SK-N-SH treated with all-trans-retinoic acid at 6 μM for 48 hours (cell line): Measurements from ENCODE around the gene ASTN2.

Experiments
- ATAC-seq: fragments of 200-7000 bp; cut with Tn5 transposase; 3 replicates; pipeline ENCODE4 v1.9.1; 2020; ENCODE audit warnings: mild to moderate bottlenecking, moderate library complexity
- ARNTL ChIP-seq: fragments of 450-650 bp; formaldehyde crosslinking; IDR thresholded peaks from 2 replicates; pipeline ENCODE4 v1.5.0; 2020; ENCODE audit warnings: low read depth, mild to moderate bottlenecking, moderate library complexity, borderline replicate concordance
- BACH2 ChIP-seq: fragments of 250-450 bp; sonication (Bioruptor Pico); IDR thresholded peaks from 2 replicates; pipeline ENCODE4 v1.9.0; 2021; ENCODE audit warnings: mild to moderate bottlenecking, borderline replicate concordance
- CSDC2 ChIP-seq: fragments of 250-450 bp; sonication (Bioruptor Pico); IDR thresholded peaks from 2 replicates; pipeline ENCODE4 v1.5.0; 2020; ENCODE audit warnings: mild to moderate bottlenecking, moderate library complexity
- ESRRG ChIP-seq: fragments of 250-450 bp; sonication (Bioruptor Pico); IDR thresholded peaks from 2 replicates; pipeline ENCODE4 v1.6.1; 2021; ENCODE audit warnings: mild to moderate bottlenecking
- GLIS3 ChIP-seq: fragments of 250-450 bp; sonication (Bioruptor Pico); IDR thresholded peaks from 2 replicates; pipeline ENCODE4 v1.5.0; 2020; ENCODE audit warnings: mild to moderate bottlenecking, moderate library complexity
- OSR1 ChIP-seq: fragments of 250-450 bp; sonication (Bioruptor Pico); IDR thresholded peaks from 2 replicates; pipeline ENCODE4 v1.8.0; 2022; ENCODE audit warnings: moderate library complexity, mild to moderate bottlenecking, inconsistent platforms
- RARB ChIP-seq: fragments of 250-450 bp; sonication (Bioruptor Pico); IDR thresholded peaks from 2 replicates; pipeline ENCODE4 v1.8.0; 2021; ENCODE audit warnings: mild to moderate bottlenecking, moderate library complexity
- TCF4 ChIP-seq: fragments of 250-450 bp; sonication (Bioruptor Pico); IDR thresholded peaks from 2 replicates; pipeline ENCODE4 v1.8.0; 2021; ENCODE audit warnings: mild to moderate bottlenecking, moderate library complexity, borderline replicate concordance
- TOX ChIP-seq: fragments of 250-450 bp; sonication (Bioruptor Pico); IDR thresholded peaks from 2 replicates; pipeline ENCODE4 v1.8.0; 2021; ENCODE audit warnings: mild to moderate bottlenecking, moderate library complexity, borderline replicate concordance
- ZC3H10 ChIP-seq: fragments of 250-450 bp; sonication (Bioruptor Pico); IDR thresholded peaks from 2 replicates; pipeline ENCODE4 v1.5.1; 2021; ENCODE audit warnings: mild to moderate bottlenecking, moderate library complexity
- ZFP3 ChIP-seq: fragments of 250-450 bp; sonication (Bioruptor Pico); IDR thresholded peaks from 2 replicates; pipeline ENCODE4 v1.5.0; 2020; ENCODE audit warnings: mild to moderate bottlenecking, moderate library complexity
- ZNF70 ChIP-seq: fragments of 450-650 bp; formaldehyde crosslinking; IDR thresholded peaks from 2 replicates; pipeline ENCODE4 v1.5.0; 2020; ENCODE audit warnings: mild to moderate bottlenecking, moderate library complexity
- ZNF8 ChIP-seq: fragments of 450-650 bp; formaldehyde crosslinking; IDR thresholded peaks from 2 replicates; pipeline ENCODE4 v1.5.0; 2020; ENCODE audit warnings: mild to moderate bottlenecking, moderate library complexity
- TF ChIP-seq, protein P1 (sequence below): fragments of 250-450 bp; sonication (Bioruptor Pico); IDR thresholded peaks from 2 replicates; pipeline ENCODE4 v1.5.0; 2020; ENCODE audit warnings: mild to moderate bottlenecking, moderate library complexity
- TF ChIP-seq, protein P2 (sequence below): fragments of 250-450 bp; sonication (Bioruptor Pico); IDR thresholded peaks from 2 replicates; pipeline ENCODE4 v1.5.1; 2021; ENCODE audit warnings: mild to moderate bottlenecking, moderate library complexity
- TF ChIP-seq, protein P3 (sequence below): fragments of 250-450 bp; sonication (Bioruptor Pico); IDR thresholded peaks from 2 replicates; pipeline ENCODE4 v1.8.0; 2021; ENCODE audit warnings: low read depth, mild to moderate bottlenecking, moderate library complexity, borderline replicate concordance
- TF ChIP-seq, protein P4 (sequence below): fragments of 250-450 bp; sonication (Bioruptor Pico); IDR thresholded peaks from 2 replicates; pipeline ENCODE4 v1.5.1; 2020; ENCODE audit warnings: low read depth, mild to moderate bottlenecking, moderate library complexity
- TF ChIP-seq, protein P5 (sequence below): fragments of 250-450 bp; sonication (Bioruptor Pico); IDR thresholded peaks from 2 replicates; pipeline ENCODE4 v1.8.0; 2020; ENCODE audit warnings: mild to moderate bottlenecking, moderate library complexity, borderline replicate concordance

Gene ASTN2, protein sequence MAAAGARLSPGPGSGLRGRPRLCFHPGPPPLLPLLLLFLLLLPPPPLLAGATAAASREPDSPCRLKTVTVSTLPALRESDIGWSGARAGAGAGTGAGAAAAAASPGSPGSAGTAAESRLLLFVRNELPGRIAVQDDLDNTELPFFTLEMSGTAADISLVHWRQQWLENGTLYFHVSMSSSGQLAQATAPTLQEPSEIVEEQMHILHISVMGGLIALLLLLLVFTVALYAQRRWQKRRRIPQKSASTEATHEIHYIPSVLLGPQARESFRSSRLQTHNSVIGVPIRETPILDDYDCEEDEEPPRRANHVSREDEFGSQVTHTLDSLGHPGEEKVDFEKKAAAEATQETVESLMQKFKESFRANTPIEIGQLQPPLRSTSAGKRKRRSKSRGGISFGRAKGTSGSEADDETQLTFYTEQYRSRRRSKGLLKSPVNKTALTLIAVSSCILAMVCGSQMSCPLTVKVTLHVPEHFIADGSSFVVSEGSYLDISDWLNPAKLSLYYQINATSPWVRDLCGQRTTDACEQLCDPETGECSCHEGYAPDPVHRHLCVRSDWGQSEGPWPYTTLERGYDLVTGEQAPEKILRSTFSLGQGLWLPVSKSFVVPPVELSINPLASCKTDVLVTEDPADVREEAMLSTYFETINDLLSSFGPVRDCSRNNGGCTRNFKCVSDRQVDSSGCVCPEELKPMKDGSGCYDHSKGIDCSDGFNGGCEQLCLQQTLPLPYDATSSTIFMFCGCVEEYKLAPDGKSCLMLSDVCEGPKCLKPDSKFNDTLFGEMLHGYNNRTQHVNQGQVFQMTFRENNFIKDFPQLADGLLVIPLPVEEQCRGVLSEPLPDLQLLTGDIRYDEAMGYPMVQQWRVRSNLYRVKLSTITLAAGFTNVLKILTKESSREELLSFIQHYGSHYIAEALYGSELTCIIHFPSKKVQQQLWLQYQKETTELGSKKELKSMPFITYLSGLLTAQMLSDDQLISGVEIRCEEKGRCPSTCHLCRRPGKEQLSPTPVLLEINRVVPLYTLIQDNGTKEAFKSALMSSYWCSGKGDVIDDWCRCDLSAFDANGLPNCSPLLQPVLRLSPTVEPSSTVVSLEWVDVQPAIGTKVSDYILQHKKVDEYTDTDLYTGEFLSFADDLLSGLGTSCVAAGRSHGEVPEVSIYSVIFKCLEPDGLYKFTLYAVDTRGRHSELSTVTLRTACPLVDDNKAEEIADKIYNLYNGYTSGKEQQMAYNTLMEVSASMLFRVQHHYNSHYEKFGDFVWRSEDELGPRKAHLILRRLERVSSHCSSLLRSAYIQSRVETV (N-terminal part only)

DNA sequence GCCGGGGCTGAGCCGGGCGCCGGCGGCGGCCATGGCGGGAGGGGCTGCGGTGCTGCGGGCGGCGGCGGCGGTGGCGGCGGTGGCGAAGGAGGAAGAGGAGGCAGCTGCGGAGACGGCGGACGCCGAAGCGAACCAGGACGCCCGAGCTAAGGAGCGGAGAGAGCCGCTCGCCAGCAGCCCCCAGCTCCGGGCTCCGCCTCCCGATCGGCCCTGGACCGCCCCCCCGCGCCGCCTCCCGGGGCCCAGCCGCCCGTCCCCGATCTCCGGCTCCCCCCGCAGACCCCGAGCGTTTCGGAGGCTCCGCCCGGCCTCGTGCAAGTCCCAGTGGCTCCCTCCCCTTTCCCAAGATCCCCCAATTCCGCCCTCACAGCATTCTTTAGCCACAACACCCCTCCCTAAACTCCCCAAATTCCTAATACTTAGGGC, at the start of gene ASTN2:
Gene ASTN2, minus strand, starts transcription at position 152 of the 426 bp plus-strand sequence. Its CDS starts 119 bp downstream, at position 33.
- ATAC-seq, result peak; percentile 17; the same call in 2 of the 3 replicates
- TF ChIP-seq TOX (CRISPR knock-in tag) (no peak), BACH2 (CRISPR knock-in tag) (no peak), OSR1 (CRISPR knock-in tag) (no peak), ZC3H10 (CRISPR knock-in tag) (no peak), GLIS3 (CRISPR knock-in tag) (no peak), ARNTL (CRISPR knock-in tag) (no peak), ZNF8 (CRISPR knock-in tag) (no peak), ESRRG (no peak), ZFP3 (CRISPR knock-in tag) (no peak), ZNF70 (no peak), CSDC2 (CRISPR knock-in tag) (no peak), TCF4 (no peak)
- TF ChIP-seq, protein P1, sequence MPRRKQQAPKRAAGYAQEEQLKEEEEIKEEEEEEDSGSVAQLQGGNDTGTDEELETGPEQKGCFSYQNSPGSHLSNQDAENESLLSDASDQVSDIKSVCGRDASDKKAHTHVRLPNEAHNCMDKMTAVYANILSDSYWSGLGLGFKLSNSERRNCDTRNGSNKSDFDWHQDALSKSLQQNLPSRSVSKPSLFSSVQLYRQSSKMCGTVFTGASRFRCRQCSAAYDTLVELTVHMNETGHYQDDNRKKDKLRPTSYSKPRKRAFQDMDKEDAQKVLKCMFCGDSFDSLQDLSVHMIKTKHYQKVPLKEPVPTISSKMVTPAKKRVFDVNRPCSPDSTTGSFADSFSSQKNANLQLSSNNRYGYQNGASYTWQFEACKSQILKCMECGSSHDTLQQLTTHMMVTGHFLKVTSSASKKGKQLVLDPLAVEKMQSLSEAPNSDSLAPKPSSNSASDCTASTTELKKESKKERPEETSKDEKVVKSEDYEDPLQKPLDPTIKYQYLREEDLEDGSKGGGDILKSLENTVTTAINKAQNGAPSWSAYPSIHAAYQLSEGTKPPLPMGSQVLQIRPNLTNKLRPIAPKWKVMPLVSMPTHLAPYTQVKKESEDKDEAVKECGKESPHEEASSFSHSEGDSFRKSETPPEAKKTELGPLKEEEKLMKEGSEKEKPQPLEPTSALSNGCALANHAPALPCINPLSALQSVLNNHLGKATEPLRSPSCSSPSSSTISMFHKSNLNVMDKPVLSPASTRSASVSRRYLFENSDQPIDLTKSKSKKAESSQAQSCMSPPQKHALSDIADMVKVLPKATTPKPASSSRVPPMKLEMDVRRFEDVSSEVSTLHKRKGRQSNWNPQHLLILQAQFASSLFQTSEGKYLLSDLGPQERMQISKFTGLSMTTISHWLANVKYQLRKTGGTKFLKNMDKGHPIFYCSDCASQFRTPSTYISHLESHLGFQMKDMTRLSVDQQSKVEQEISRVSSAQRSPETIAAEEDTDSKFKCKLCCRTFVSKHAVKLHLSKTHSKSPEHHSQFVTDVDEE (CRISPR knock-in tag), result no peak
- TF ChIP-seq, protein P2, sequence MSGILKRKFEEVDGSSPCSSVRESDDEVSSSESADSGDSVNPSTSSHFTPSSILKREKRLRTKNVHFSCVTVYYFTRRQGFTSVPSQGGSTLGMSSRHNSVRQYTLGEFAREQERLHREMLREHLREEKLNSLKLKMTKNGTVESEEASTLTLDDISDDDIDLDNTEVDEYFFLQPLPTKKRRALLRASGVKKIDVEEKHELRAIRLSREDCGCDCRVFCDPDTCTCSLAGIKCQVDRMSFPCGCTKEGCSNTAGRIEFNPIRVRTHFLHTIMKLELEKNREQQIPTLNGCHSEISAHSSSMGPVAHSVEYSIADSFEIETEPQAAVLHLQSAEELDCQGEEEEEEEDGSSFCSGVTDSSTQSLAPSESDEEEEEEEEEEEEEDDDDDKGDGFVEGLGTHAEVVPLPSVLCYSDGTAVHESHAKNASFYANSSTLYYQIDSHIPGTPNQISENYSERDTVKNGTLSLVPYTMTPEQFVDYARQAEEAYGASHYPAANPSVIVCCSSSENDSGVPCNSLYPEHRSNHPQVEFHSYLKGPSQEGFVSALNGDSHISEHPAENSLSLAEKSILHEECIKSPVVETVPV (CRISPR knock-in tag), result no peak
- TF ChIP-seq, protein P3, sequence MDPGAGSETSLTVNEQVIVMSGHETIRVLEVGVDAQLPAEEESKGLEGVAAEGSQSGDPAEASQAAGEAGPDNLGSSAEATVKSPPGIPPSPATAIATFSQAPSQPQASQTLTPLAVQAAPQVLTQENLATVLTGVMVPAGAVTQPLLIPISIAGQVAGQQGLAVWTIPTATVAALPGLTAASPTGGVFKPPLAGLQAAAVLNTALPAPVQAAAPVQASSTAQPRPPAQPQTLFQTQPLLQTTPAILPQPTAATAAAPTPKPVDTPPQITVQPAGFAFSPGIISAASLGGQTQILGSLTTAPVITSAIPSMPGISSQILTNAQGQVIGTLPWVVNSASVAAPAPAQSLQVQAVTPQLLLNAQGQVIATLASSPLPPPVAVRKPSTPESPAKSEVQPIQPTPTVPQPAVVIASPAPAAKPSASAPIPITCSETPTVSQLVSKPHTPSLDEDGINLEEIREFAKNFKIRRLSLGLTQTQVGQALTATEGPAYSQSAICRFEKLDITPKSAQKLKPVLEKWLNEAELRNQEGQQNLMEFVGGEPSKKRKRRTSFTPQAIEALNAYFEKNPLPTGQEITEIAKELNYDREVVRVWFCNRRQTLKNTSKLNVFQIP (CRISPR knock-in tag), result no peak
- TF ChIP-seq, protein P4, sequence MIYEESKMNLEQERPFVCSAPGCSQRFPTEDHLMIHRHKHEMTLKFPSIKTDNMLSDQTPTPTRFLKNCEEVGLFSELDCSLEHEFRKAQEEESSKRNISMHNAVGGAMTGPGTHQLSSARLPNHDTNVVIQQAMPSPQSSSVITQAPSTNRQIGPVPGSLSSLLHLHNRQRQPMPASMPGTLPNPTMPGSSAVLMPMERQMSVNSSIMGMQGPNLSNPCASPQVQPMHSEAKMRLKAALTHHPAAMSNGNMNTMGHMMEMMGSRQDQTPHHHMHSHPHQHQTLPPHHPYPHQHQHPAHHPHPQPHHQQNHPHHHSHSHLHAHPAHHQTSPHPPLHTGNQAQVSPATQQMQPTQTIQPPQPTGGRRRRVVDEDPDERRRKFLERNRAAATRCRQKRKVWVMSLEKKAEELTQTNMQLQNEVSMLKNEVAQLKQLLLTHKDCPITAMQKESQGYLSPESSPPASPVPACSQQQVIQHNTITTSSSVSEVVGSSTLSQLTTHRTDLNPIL, result no peak
- TF ChIP-seq, protein P5, sequence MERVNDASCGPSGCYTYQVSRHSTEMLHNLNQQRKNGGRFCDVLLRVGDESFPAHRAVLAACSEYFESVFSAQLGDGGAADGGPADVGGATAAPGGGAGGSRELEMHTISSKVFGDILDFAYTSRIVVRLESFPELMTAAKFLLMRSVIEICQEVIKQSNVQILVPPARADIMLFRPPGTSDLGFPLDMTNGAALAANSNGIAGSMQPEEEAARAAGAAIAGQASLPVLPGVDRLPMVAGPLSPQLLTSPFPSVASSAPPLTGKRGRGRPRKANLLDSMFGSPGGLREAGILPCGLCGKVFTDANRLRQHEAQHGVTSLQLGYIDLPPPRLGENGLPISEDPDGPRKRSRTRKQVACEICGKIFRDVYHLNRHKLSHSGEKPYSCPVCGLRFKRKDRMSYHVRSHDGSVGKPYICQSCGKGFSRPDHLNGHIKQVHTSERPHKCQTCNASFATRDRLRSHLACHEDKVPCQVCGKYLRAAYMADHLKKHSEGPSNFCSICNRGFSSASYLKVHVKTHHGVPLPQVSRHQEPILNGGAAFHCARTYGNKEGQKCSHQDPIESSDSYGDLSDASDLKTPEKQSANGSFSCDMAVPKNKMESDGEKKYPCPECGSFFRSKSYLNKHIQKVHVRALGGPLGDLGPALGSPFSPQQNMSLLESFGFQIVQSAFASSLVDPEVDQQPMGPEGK, result no peak

DNA sequence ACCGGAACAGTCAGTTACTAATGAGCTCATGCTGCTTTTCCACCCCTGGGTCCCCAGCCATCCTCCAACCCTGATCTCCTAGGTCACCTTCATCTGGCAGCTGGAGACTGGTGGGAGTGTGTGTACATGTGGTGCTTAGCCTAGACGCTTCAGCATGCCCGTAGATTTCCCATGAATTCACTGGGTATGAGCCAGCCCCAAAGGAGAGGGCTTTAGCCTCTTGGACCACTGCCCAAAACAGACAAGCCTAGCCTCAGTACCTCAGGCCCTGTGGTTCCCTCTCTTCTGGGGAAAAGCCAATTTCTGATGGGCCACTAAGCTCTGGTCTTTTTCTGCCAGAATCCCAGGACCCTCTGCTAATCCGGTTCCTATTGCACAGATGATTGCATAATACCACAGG, 48.0 kb upstream of the ASTN2 start:
- ATAC-seq, result no peak
- TF ChIP-seq, protein P3 (CRISPR knock-in tag), result no peak
- no peak for TF ChIP-seq RARB (CRISPR knock-in tag)
